HG02798 (cell line): Measurements from ENCODE around the gene KLC1.
A peak's percentile ranks its signal among the peaks of the same experiment; 100 is the strongest.
"Not testable (repeated sequence)": the region's sequence is repeated elsewhere in the genome, so short reads cannot be mapped to it uniquely, and the experiment has no call there.

Source experiments
- ATAC-seq: cut with Tn5 transposase; IDR thresholded peaks from one replicate; pipeline ENCODE4 v1.9.1; 2021; ENCODE audit warnings: mild to moderate bottlenecking; ENCODE audit not compliant: unreplicated experiment, poor library complexity

KLC1 gene

DNA sequence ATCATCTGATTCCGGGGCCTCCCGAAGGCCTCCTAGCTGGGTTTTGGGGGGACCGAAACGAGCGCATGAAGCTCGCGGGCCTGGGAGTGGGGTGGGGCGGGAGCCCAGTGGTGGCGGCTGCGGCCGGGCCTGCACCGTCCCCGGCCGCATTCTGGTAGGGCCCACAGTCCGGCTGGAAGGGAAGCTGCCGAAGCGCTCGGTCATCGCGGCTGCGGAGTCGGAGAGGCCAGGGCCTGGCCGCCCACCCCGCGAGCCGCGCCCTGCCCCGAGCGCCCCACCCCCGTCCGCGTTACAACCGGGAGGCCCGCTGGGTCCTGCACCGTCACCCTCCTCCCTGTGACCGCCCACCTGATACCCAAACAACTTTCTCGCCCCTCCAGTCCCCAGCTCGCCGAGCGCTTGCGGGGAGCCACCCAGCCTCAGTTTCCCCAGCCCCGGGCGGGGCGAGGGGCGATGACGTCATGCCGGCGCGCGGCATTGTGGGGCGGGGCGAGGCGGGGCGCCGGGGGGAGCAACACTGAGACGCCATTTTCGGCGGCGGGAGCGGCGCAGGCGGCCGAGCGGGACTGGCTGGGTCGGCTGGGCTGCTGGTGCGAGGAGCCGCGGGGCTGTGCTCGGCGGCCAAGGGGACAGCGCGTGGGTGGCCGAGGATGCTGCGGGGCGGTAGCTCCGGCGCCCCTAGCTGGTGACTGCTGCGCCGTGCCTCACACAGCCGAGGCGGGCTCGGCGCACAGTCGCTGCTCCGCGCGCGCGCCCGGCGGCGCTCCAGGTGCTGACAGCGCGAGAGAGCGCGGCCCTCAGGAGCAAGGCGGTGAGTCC, at the start of gene KLC1:
KLC1 (plus strand) TSS at position 528 of the 819 bp plus-strand sequence. CDS start 25,354 bp downstream, outside the sequence.
- ATAC-seq = peak; percentile 70

- ATAC-seq = no peak
These were observed 47.8 kb upstream of the KLC1 start for GRCh38 chr14:103581206-103581605.

- no peak for ATAC-seq
These were observed 46.9 kb upstream of the KLC1 start for GRCh38 chr14:103581954-103582703.

- no peak for ATAC-seq
These were observed 44.6 kb upstream of the KLC1 start for GRCh38 chr14:103584326-103584915.

DNA sequence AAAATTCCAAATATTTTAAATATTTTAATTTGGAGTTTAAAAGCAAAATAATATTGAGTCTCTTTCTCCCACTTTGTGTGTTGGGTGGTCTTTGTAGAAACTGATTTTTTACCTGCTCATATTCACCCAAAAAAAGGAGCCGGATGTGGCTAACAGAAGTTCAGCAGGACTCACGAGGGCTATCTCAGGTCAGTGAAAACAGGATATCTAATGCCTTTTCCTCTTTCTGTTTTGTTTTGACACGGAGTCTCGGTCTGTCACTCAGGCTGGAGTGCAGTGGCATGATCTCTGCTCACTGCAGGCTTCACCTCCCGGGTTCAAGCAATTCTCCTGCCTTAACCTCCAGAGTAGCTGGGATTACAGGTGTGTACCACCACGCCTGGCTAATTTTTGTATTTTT, 35.4 kb upstream of the KLC1 start:
- ATAC-seq = peak; percentile 80

GRCh38 chr14:103594265-103594664, 34.7 kb upstream of the KLC1 start:
- no peak for ATAC-seq

DNA sequence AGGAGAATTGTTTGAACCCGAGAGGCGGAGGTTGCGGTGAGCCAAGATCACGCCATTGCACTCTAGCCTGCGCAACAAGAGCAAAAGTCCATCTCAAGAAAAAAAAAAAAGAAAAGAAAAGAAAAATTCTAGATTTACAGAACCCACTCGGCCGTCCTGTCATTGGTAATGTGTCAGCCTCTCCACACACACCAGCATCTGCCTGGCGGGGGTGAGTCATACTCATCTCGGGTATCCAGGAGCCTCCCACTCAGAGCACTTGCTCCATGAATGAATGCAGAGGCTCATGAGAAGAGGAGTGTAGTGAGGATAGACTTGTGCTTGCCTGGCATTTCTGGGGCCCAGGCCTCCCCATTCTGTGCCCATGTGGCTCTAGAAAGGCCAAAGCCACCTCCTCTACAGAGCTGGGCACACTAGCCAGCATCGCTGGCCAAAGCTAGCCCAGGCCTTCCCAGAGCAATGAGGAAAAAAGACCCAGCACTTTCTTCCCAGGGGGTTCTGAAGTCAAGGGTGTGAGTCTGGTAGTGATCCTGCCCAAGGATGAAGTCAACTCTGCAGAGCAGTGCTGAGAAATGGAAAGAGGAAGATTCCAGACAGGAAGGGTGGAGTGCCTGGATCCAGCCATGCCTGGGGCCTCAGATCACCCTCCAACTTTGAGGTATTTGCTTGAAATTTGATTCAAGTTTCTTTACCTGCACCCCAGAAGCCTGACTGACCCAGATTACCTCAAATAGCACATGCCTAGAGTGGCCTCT, 31.2 kb upstream of the KLC1 start:
- no peak for ATAC-seq

DNA sequence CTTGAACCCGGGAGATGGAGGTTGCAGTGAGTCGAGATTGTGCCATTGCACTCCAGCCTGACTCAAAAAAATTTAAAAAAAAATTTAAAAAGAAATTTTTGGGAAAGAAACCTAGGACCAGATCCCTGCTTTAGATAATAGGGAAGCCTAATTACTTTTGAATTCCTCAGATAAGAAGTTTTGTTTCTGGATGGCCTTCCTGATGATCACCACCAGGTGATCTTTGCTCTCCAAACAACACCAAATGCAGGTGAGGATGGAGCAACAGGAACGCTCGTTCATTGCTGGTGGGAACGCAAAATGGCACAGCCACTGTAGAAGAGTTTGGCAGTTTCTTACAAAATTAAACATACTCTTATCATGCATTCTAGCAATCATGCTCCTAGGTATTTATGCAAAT, 28.5 kb upstream of the KLC1 start:
- no peak for ATAC-seq

DNA sequence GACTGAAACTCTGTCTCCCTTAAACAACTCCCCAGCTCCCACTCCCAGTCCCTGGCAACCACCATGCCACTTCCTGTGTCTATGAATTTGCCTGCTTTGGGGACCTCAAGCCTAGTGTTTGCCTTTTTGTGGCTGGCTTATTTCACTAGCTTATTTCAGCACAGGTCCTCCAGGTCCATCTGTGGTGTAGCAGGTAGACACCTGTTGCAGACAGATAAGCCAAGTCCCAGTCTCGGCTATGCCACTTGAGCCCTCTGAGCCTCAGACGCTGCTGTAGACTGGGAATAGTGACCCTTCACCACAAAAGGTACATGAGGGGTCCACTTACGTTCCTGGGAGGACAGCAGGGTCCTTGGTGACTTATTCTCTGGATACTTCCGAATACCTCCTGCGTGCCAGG, 24.4 kb upstream of the KLC1 start:
- no peak for ATAC-seq

- ATAC-seq = peak; percentile 68
These were observed 21.9 kb upstream of the KLC1 start for GRCh38 chr14:103606963-103607668.

DNA sequence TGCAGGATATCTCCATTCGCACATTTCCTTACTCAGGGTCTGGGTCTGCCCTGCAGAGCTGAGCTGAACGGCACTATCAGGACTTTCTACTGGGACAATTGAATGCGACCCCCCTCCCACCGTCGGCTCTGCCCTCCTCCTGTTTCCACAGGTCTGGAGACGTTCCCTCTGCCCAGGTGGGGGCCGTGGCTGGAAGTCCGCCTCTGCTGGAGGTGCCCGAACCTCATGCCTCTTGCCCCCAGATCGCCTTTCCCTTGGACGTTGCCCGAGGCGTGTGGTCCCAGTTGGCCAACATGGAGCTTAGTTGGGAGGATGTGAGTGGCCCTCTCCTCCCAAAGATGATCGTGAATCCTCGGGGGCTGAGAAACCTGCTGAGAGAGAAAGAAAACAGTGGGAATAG, 21.2 kb upstream of the KLC1 start:
- ATAC-seq = no peak

- not testable (repeated sequence) for ATAC-seq
These were observed 19.9 kb upstream of the KLC1 start for GRCh38 chr14:103609081-103609480.

DNA sequence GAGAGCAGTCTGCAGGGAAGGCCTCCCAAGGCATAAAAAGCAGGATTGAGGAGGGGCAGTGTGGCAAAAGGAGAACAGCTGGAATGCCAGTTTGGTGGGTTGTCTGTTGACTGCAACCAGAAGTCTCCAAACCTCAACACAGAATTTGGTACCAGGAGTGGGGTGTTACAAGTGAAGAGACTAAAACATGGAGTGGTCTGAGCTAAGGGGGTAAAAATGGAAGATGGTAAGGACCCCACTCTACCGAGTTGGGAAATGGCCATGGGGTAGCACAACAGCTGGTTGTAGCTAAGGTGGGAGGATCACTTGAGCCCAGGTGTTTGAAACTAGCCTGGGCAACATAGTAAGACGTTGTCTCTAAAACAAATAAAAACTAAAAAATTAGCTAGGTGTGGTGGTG, 17.8 kb upstream of the KLC1 start:
- no peak for ATAC-seq

DNA sequence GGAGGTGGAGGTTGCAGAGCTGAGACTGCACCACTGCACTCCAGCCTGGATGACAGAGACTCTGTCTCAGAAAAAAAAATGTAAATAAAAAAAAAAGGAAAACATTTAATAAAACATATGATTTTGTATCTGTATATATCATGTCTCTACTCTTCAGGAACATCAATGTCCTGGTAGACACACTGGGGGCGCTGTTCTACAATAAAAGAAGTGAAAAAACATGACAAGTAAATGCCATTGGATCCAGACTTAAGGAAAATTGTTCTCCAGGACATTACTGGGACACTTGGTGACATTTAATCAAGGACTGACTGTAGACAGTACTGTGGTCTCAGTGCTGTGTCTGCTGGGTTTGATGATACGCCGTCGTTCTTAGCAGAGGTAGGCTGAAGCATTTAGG, 15.5 kb upstream of the KLC1 start:
- no peak for ATAC-seq

GRCh38 chr14:103616635-103617300, 12.2 kb upstream of the KLC1 start:
- ATAC-seq = no peak

DNA sequence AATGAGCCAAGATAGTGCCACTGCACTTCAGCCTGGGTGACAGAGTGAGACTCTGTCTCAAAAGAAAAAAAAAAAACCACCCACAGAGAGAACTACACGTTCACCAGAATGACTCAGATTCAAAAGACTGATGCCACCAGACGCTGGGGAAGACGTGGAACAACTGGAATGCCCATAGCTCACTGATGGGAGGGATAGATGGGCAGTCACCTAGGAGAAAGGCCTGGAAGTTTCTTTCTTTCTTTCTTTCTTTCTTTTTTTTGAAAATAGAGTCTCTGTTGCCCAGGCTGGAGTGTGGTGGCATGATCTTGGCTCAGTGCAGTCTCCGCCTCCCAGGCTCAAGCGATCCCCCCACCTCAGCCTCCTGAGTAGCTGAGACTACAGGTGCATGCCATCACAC, 10.0 kb upstream of the KLC1 start:
- ATAC-seq = no peak

DNA sequence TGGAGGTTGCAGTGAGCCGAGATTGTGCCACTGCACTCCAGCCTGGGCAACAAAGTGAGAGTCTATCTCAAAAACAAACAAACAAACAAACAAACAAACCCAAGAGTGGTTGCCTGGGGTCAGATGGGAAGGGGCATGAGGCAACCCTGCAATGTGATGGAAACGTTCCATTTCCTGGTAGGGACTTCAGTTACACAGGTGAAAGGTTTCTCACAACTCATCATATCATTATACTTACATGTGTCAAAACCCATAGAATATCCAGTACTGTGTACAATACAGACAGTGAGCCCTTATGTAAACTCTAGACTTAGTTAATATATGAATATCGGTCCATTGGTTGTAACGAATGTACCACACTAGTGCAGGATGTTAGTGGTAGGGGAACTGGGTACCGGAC, 7.2 kb upstream of the KLC1 start:
- no peak for ATAC-seq

GRCh38 chr14:103623308-103623707, 5.7 kb upstream of the KLC1 start:
- no peak for ATAC-seq

DNA sequence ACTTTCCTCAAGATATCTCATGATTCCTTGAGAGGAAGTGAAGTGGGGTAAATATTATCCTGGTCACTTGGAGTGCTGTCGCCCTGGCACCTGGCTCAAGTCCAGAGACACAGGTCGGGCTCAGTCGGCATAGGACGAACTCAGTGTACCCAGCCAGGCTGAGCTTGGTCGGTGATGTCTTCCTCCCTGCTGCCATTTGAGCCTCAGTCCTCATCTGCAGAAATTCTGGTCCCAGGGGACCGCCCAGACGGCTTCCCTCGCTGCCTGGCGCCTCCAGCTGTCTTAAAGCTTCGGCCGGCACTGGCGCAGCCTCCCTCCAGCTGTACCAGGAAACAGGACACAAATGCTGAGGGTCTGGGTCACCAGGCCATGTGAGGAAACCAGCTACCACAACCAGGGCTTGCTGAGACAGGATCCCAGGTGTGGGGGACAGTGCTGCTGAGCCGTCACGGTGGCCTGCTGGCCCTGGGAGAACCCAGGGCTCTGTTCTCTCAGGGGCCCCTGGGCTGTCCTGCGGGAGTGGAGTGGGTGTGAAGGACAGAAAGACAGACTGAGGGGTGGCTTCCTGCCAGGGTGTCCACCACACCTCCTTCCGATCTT, 5.0 kb upstream of the KLC1 start:
- no peak for ATAC-seq
